Nephron progenitor cell (in vitro differentiated cells): ENCODE data around the gene GPR37L1.
"Not testable (repeated sequence)": the region's sequence is repeated elsewhere in the genome, so short reads cannot be mapped to it uniquely, and the experiment has no call there.

ENCODE experiments used
- DNase-seq: peaks from one replicate; pipeline ENCODE4 v3.0.0; 2021
- H3K27ac Mint-ChIP-seq: 2 replicates; pipeline ENCODE4 v1.8.0; 2021; ENCODE audit warnings: mild to moderate bottlenecking, moderate library complexity, mixed read lengths
- H3K27me3 Mint-ChIP-seq: 2 replicates; pipeline ENCODE4 v1.8.0; 2021; ENCODE audit warnings: mild to moderate bottlenecking, low read depth, mixed read lengths; ENCODE audit not compliant: poor library complexity
- H3K36me3 Mint-ChIP-seq: 2 replicates; pipeline ENCODE4 v1.8.0; 2021; ENCODE audit warnings: low read depth, mixed read lengths
- H3K4me1 Mint-ChIP-seq: 2 replicates; pipeline ENCODE4 v1.8.0; 2021; ENCODE audit warnings: mixed read lengths
- H3K4me3 Mint-ChIP-seq: 2 replicates; pipeline ENCODE4 v1.8.0; 2021; ENCODE audit warnings: mild to moderate bottlenecking, moderate library complexity, mixed read lengths
- H3K9me3 Mint-ChIP-seq: 2 replicates; pipeline ENCODE4 v1.8.0; 2021; ENCODE audit warnings: mild to moderate bottlenecking, moderate library complexity, mixed read lengths
- TF ChIP-seq, protein P1 (sequence below): fragments of 200-600 bp; sonication (generic); IDR thresholded peaks from 2 replicates; pipeline ENCODE4 v1.5.0; 2021; ENCODE audit warnings: antibody characterized with exemption

Gene GPR37L1

DNA sequence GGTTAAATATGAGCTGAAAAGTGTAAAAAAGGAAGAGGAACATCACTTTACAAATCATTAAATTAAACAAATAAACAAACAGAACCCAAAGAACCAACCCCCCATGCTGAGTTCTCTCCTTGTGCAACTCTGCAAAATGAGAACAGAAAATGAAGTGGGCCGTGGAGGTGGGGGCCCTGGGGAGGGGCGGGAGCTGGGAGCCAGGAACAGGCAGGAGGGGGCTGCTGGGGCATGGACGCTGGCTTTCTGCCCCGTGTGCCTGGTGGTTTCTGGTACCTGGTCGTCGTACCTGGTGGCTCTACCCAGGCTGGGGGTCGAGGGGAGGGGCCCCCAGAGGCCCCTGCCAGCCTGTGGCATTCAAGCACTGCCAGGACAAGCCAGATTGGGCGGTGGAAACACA, 10.8 kb downstream of the GPR37L1 start:
- H3K4me1 Mint-ChIP-seq, result peaks cover 9% of the 10 kb centered on the region
- H3K27me3 Mint-ChIP-seq, result no peaks in the 10 kb centered on the region
- no peak overlapping the region for H3K4me3 Mint-ChIP-seq
- TF ChIP-seq, protein P1, sequence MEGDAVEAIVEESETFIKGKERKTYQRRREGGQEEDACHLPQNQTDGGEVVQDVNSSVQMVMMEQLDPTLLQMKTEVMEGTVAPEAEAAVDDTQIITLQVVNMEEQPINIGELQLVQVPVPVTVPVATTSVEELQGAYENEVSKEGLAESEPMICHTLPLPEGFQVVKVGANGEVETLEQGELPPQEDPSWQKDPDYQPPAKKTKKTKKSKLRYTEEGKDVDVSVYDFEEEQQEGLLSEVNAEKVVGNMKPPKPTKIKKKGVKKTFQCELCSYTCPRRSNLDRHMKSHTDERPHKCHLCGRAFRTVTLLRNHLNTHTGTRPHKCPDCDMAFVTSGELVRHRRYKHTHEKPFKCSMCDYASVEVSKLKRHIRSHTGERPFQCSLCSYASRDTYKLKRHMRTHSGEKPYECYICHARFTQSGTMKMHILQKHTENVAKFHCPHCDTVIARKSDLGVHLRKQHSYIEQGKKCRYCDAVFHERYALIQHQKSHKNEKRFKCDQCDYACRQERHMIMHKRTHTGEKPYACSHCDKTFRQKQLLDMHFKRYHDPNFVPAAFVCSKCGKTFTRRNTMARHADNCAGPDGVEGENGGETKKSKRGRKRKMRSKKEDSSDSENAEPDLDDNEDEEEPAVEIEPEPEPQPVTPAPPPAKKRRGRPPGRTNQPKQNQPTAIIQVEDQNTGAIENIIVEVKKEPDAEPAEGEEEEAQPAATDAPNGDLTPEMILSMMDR, result no peak
- H3K27ac Mint-ChIP-seq, result no peak overlapping the region
- H3K36me3 Mint-ChIP-seq, result peaks cover 19% of the 10 kb centered on the region
- no peak for DNase-seq
- H3K9me3 Mint-ChIP-seq, result no peaks in the 10 kb centered on the region

DNA sequence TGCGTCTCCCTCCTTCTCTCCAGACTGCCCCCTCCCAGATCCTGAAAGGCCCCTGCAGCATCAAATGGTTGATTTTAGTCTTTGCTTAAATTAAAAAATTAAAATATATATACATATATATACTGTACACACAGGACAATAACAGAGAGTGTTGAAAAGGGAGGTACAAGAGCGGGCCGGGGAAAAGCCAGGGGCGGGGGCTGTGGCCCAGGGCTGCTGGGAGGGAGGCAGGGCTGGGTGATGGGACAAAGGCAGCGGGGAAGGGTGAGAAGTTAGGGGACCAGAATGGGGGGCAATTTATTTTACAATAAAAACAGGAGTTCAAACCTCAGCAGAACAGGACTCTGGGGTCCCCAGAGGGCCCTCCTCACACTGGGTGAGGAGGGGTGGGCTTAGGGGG, 11.3 kb downstream of the GPR37L1 start:
- H3K9me3 Mint-ChIP-seq, result no peaks in the 10 kb centered on the region
- no peak overlapping the region for H3K4me3 Mint-ChIP-seq
- TF ChIP-seq, protein P1, result no peak
- no peaks in the 10 kb centered on the region for H3K27me3 Mint-ChIP-seq
- DNase-seq, result no peak
- H3K36me3 Mint-ChIP-seq, result peaks cover 20% of the 10 kb centered on the region
- H3K27ac Mint-ChIP-seq, result no peak overlapping the region
- H3K4me1 Mint-ChIP-seq, result peaks cover 9% of the 10 kb centered on the region

DNA sequence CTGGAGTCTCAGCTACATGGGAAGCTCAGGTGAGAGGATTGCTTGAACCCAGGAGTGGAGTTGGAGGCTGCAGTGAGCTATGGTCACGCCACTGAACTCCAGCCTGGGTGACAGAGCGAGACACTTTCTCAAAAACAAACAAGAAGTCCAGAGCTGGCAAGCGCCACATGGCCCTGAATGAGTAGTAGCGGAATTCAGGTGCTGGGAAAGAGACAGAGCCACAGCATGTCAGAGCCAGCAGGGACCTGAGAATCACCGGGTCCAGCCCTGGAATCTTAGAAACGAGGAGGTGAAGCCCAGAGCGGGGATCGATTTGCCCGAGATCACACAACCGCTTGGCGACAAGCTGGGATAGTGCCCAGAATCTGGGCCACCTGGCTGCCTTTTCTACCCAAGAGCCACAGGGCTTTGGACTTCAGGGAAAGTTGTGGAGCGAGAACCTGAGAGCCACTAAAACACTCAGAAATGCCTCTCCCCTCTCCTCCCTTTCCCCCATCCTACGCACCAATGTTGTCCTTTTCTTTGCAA, 12.0 kb downstream of the GPR37L1 start:
- H3K27me3 Mint-ChIP-seq, result no peaks in the 10 kb centered on the region
- peaks cover 9% of the 10 kb centered on the region for H3K4me1 Mint-ChIP-seq
- TF ChIP-seq, protein P1, result no peak
- no peaks in the 10 kb centered on the region for H3K9me3 Mint-ChIP-seq
- no peak for DNase-seq
- H3K4me3 Mint-ChIP-seq, result no peak overlapping the region
- H3K36me3 Mint-ChIP-seq, result peaks cover 20% of the 10 kb centered on the region
- H3K27ac Mint-ChIP-seq, result peak overlapping the region; percentile 57

DNA sequence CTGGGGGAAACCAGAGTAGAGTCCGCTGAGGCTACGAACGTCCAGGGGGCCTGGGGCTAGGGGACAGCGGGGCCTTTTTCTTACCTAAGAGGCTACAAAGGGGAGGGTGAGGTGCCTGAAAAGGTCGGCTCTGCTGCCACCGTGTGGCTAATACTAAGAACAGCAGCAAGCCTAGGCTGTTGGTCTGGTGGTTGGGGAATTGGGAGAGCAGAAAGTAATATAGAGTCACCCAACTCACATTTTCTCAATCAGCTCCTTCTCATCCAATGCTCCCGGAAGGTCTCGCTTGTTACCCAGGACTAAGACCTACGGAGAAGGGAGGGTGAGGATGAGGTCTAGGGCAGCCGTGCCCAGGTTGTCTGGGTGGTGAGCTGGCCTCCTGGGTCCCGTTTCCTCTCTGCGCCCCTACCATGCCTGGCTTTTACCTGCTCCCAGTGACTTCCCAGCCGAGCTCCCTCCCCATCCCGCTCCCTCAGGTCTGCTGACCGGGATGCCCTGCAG, 12.6 kb downstream of the GPR37L1 start:
- Mint-ChIP-seq H3K4me3 (no peak overlapping the region), H3K36me3 (peaks cover 20% of the 10 kb centered on the region), H3K9me3 (no peaks in the 10 kb centered on the region), H3K4me1 (peaks cover 9% of the 10 kb centered on the region), H3K27me3 (peaks cover 3% of the 10 kb centered on the region), H3K27ac (peak overlapping the region; percentile 61)
- peak; percentile 69 for DNase-seq
- TF ChIP-seq, protein P1, result peak; percentile 90

DNA sequence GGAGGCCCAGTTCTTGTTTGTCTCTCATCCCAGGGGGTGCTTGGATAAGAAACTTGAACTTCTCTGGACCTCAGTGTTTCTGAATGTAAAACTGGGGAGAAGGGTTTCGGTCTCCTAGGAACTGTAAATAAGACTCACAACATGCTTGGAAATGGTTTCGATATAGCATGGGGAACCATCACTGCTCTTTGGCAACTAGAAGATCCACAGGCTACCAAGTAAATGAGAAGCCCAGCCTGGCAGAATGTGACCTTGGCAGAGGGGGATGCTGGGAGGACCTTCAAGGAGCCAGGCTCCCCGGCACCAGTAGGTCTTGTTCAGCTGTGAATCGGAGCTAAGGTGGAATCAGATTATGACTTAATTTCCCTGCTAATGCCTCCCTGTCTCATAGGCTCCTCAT, 18.1 kb downstream of the GPR37L1 start:
- Mint-ChIP-seq H3K27ac (no peak overlapping the region), H3K4me3 (no peak overlapping the region), H3K27me3 (peaks cover 13% of the 10 kb centered on the region), H3K36me3 (peaks cover 10% of the 10 kb centered on the region), H3K4me1 (peaks cover 17% of the 10 kb centered on the region), H3K9me3 (no peaks in the 10 kb centered on the region)
- no peak for DNase-seq
- TF ChIP-seq, protein P1, result no peak

DNA sequence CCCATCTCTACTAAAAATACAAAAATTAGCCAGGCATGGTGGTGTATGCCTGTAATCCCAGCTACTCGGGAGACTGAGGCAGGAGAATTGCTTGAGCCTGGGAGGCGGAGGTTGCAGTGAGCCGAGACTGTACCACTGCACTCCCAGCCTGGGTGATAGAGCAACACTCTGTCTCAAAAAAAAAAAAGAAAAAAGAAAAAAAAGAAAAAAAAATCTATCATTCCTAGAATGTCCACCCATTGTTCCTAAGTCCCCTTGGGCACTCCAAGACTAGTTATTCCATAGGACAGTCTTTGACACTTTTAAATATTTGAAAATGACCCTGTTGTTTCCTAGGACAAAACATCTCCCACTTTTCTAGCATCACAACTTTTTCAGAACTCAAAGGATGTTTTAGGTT, 18.8 kb downstream of the GPR37L1 start:
- DNase-seq, H3K9me3 Mint-ChIP-seq, H3K4me3 Mint-ChIP-seq, H3K27ac Mint-ChIP-seq: not testable (repeated sequence)
- peaks cover 18% of the 10 kb centered on the region for H3K27me3 Mint-ChIP-seq
- H3K36me3 Mint-ChIP-seq, result peaks cover 10% of the 10 kb centered on the region
- H3K4me1 Mint-ChIP-seq, result peaks cover 17% of the 10 kb centered on the region
